Kidney tubule cell (primary cell): ENCODE data around the gene CAMK2B.

Experiments
- DNase-seq: peaks from one replicate; pipeline ENCODE4 v3.0.0-alpha.2; 2018; ENCODE audit warnings: low spot score

The CAMK2B gene

DNA sequence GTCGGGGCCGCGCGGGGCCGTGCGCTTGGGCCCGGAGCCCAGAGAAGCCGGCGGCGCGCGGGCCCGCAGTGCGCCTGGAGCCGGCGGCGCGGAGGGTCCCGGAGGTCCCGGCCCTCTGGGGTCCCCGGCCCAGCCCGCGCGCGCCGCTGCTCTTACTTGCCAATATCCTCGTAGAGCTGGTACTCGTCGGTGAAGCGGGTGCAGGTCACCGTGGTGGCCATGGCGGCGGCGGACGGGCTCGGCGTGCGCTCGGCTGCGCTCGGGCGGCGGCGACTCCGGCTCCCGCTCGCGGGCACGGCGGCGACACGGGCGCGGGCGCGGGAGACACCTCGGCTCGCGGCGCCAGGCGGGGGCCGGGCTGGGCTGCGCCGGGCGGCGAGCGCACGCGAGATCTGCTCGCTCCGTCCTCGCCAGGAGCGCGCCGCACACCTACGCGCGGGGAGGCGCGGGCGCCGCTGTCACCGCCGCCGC is at the start of gene CAMK2B:
Gene CAMK2B, minus strand, starts transcription at position 394 of the 471 bp plus-strand sequence. Its CDS starts 173 bp downstream, at position 221.
- no peak for DNase-seq

DNA sequence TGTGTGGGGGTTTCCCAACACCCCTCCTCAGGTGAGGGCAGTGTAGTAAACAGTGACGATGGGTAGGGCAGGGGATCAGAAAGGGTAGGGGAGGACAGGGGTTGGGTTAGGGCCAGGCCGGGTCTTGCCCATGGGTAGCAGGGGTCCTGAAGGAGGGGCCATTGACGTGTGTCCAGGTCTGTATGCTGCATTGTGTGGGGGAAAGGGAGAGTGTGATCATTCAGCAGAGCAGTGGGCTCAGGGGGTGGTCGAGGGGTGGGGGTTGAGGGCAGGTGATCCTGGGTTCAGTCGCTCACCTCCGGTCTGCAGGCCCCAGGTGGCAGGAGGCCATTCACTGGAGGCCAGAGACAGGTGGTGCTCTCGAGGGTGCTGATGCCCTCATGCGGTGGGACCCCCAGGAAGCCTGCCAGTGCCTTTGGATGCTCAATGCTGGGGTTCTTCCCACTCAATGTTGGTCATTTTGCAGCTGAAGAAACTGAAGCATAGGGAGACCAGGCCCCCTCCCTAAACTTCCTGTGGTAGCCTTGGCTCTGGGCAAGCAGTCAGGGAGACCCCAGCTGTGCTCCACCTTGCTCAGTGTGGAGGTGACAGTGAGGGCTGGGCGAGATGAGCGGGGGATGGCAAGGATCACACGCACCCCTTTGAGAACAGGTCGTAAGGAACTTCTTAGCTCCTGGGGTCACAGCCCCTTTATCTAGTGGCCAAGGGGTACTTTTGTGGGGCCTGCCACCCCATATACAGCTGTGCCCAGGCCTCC is 48.8 kb upstream of the CAMK2B start:
- DNase-seq: no peak

DNA sequence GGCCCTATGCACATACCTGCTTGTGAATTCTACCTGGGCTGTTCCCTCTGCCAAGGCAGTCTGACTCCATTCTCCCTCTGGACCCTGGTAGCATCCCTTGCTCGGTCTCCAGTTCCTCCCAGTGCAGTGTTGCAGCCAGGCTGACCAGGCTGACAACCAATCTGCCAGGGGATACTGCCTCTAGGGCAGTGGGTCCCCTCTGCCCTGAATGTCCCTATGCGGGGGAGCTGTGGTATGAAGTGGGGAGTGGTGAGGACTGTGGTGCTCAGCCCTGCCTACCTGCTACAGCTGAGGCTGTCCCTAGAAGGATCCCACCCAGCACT is 48.0 kb upstream of the CAMK2B start:
- DNase-seq: no peak

DNA sequence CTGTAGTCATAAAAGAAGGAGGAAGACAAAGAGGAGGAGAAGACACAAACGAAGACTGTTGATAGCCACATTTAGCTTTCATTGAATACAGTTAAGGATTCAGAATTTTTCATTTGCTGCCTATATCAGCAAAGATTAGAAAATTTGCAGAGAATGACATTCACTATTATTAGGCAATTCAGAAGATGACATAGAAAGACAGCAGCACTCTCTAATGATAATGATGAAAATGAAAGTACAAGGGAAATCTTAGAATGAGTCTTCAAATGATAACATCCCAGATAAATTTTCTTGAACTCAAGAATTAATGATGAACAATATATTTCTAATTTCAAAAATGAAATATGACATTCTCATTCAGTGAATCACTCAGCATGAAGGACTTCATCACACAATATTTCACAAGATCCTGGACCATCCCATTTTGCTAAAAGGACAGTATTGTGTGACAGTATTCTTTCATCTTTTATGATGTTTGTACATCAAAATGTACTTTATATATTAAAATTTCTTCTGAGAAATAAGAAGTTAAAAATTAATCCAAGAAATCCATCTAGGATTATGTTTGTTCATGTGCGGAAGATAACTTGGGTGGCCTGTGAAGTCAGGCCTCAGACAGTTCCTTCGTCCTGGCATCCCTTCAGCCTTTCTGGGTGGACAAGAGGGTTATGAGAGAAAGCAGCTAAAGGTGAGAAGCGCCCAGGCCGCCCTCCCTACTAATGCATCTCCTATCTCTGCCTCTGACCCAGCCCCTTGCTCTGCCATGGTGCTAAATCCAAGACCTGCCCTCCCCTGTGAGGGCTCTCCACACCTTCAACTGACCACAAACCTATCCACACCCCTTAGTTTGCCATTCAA is 47.4 kb upstream of the CAMK2B start:
- DNase-seq: no peak

DNA sequence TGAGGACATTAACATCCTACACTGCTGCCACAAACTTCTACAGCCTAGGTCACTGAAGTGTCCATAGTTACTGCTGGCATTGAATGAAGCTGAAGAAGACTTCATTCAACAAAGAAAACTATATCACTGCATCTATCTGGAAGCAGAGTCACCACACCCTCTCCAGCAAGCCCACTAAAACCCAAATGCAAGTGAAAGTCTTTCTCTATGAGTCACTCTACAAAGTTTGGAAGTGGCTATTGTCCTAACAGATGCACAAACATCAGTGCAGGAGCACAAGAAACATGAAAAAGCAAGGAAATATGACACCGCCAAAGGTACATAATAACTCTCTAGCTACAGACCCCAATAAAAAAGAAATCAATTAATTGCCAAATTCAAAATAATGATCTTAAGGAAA is 43.5 kb upstream of the CAMK2B start:
- no peak for DNase-seq

DNA sequence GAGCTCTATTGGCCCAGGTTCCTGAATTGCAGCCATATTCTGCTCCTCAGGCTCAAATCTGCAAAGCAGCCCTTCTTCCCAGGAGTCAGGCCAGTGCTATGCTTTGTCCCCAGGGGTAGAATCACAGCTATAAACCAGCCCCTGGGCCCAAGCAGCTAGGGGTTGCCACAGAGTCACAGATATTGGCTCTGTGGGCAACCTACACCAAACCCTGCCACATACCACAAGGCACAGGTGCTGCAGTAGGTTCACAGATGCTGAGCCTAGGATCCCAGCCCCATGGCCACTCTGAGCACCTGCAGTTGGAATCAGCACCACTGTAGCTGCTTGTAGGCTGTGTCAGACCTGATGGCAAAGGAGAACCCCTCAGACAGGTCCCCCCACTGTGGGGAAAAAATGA is 43.1 kb upstream of the CAMK2B start:
- DNase-seq: no peak

DNA sequence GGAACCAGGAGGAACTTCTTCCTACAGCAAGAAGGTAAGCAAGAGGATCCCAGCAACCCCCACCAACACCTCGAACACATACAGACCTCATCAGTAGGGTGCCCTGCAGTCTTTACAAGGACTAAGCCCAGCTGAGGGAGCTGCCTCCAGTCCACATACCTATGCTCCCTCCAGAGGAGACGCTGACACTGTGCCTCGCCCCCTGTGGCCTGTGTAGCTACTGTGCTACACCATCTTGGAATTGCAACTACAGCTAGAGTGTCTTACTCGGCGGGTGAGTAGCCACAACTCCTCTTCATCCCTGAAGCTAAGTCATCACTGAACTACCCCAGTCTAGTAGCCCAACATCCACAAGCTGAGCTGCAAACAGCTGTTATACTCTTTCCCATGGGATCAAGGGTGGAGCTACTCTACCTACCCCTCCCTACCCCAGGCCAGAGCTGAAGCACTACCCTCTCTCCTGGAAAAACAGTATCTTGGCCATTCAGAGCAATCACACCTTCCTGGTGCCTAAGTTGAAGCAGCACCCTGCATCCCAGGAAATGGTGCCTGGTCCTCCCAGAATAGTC is 42.2 kb upstream of the CAMK2B start:
- no peak for DNase-seq

DNA sequence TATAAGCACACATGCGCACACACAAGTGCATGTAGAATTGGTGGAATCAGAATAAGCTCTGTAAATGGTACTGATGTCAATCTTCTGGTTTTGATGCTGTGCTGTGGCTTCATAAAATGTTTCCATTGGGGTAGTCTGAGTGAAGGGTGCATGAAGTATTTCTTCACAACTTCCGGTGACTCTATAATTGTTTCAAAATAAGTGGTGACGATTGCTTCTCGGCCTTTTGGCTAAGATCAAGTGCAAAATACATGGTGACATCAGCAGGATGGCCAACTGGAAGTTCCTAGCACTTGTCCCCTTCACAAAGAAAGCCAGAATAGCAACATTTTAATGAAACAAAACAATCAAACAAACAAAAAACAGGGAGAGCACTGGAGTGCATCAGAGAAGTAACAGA is 41.6 kb upstream of the CAMK2B start:
- DNase-seq: no peak

DNA sequence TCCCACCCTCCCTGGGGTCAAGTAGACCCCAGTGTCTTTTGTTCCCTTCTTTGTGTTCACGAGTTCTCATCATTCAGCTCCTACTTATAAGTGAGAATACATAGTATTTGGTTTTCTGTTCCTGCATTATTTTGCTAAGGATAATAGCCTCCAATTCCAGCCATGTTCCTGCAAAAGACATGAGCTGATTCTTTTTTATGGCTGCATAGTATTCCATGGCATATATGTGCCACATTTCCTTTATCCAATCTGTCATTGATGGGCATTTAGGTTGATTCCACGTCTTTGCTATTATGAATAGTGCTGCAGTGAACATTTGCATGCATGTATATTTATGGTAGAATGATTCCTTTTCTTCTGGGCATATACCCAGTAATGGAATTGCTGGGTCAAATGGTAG is 28.3 kb upstream of the CAMK2B start:
- no peak for DNase-seq

DNA sequence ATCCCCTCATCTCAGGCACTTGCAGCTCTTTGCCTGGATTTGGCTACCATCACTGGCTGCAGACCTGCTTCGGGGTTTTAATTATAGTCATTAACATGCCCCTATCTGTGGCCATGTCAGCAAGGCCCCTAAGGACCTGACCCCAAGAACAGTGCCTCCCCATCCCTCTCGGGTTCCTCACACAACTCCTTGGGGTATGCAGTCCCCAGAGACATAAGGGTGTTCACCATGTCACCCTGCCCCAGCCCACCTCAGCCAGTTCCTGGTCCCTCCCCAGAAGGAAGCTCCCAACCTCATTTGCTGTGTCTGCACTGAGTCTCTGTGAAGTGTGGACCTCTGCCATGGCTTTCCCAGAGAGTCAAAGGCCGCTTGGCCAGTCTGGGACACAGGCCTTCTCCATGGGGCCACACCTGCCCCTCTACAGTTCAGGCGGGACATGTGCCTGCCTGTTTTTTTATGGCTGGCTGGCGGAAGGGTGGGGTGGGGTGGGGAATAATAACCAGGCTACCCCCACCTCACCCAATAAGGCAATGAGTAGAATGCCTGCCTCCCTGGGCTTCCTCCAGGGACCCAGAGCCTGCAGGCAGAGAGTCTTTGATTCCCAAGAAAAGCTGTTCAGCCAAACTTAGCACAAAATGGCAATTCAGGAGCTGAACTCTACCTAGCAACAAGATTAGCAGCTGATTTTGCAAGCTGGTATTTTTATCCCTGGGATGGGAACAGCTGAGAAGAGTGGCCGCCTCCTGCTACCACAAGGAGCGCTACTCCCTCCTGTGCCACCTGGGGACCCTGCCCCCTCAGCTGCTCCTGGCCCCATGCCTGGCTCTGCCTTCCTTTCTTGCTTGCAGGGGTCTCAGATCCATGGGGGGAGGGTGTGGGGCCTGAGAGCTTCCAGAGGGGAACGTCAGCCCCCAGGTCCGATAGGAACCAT is 23.7 kb upstream of the CAMK2B start:
- DNase-seq: no peak

DNA sequence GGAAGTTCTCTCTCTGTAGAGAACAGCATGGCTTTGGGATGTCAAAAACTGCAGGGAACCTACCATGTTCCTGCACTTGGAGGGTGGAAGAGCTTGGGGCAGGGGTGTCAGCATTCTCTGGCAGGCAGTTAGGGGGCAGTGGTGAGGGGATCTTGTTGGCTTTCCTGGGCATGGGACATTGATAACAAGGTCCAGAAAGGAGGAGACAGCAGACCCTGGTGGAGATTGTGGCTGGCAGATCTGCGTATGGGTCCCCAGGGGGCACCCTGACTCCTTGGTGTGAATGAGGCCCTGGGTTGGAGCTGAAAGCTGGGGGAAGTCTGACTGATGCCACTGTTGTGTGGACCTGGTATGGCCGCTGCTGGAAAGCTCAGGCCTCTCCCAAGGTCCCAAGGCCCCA is 22.9 kb upstream of the CAMK2B start:
- peak; percentile 36 for DNase-seq

DNA sequence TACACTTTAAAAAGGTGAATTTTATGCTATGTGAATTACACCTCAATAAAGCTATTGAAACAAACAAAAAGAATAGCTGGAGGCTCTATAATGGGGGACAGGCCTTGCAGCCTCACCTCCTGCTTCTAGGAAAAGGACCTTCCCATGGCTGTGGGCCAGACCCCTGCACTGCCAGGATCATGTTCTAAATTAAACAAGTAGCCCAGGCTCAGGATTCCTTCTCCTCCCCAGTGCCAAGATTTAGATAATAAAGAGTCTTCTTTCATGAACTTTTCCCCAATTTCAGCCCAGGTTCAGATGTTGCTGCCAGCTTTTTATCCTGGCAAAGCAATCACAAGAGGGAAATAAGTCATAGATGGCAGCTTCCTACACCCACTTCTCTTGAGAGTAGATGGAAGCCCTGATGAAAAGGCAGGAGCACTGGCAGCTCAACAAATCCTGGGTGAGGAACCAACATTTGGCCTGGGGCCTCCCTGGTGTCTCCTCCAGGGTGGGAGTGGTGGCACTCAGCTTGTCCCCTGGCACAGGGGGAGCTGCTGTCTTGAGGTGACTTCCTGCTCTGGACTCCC is 22.2 kb upstream of the CAMK2B start:
- no peak for DNase-seq

DNA sequence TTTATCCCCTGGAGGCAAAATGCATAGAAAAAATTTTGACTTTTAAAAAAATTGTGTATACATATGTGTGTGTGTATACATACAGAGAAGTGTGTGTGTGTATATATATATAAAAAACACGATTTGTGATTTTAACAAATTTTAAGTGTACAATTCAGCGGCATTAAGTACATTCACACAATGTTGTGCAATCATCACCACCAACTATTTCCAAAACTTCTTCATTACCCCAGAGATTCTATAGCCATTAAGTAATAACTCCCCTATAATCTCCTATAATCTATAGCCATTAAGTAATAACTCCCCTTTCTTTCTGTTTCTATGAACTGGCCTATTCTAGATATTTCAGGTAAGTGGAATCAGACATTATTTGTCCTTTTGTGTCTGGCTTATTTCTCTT is 20.7 kb upstream of the CAMK2B start:
- DNase-seq: no peak

DNA sequence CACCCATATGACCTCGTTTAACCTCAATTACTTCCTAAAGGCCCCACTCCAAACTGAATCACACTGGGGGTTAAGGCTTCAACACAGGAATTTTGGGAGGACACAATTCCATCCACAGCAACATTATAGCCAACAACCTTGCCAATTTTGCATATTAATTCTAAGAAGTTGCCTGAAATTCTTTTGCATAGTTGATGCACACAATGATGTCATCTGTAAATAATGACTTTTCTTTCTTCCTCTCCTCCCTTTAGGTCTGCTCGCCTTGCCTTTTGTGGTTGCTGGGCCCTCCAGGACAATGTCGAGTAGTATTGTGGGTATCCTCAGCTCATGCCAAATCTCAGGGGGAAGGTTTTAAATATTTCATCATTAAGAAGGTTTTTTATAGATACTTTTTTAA is 16.0 kb upstream of the CAMK2B start:
- DNase-seq: no peak

DNA sequence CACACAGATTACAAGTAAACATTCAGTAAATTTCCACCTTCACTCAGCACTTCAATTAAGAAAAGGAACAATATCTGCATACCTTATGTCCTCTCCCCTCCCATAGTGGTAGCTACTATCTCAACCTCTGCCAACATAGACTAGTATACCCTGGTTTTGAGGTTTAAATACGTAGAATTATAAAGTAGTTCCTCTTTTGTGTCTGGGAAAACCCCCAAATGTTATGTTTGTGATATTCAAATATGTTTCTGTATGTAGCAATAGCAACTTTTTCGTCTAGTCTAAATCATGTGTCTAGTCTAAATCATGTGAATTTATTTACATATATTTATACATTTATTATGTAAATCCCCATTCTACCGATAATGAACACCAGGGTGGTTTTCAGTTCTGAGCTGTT is 13.2 kb upstream of the CAMK2B start:
- no peak for DNase-seq

DNA sequence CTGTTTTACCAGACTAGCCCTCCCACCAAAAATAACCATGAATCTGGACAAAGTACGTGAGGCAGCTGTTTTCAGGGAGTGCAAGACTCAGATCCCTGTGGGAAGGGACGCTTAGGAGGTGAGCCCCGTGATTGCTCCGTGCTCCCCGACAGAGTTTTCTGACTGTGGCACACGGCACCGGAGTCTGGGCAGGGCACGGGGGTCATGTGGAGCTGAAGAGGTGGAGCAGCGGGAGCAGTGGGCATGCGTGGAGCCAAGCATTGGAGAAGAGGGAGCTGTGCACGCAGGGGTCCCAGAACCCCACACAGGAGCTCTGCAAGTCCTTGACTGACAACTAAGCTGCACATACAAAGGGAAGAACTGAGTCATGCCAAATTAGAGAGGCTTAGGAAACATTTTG is 11.1 kb upstream of the CAMK2B start:
- DNase-seq: no peak

DNA sequence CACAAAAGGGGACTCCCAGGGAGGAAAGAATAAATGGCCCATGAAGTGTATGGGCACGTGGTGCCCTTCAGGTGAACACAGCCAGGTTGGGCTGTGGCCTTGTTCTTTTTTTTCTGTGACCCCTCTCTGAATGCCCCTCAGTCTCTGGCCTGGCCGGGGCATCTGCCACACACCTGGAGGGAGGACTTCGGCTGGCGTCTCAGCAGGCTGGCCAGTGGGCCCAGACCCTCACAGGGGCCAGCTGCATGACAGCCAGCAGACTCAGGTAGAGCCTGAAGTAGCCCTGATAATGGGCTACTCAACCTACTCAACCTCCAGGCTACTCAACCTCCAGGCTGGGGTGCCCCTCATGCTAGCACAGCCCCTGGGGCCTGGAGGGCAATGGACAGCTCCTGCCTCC is 9.8 kb upstream of the CAMK2B start:
- DNase-seq: no peak

DNA sequence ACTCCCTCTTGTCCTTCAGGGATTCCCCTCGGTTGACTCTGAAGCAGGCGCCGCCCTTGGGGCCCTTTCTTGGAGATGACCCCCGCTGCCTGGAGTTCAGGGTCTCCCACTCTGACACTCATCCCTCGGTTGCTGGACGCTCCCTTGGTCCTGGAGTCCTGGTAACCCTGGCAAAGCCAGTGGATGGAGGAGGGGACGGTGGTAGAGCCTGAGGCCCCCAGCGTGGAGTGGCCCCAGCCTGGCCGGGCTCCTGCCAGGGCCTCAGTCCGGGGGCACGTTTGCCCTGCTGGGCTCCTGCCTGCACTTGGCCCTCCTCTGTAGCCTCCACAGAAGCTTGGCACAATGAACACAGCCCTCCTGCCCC is 9.3 kb upstream of the CAMK2B start:
- DNase-seq: no peak

DNA sequence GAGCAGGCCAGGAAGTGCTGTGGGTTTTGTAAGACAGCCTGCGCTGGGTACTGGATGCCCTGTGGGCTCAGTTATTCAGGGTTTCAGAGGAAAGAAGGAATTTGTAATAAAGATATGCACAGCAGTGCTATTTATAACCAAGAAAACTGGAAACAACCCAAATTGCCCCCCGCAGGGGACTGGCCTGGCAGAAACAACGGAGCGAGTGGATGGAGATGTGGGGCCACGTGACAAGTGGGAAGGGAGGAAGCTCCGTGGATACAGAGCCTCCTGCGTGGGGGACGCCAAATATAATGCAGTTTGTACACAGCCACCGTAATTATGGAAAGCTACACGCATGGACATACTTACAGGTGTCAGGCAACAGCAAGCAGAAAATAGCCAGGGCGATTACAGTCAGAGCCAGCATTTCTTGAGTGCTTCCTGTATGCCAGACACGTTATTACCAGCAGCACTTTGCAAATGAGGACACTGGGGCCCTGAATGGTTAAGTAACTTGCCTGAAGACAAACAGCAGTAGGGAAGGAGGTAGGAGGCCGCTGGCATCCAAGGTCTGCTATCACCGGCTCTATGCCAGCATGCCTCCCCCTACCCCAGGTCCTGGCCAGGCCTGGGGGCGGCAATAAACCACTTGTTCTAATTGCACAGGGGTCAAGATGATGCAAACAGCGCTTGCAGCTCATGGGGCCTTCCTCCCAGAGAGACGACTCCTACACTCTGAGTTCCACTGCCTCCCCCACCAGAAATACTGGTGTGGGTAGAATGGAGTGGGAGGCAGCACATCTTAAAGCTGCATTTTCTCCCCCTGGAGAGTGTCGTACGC is 8.7 kb upstream of the CAMK2B start:
- DNase-seq: no peak

DNA sequence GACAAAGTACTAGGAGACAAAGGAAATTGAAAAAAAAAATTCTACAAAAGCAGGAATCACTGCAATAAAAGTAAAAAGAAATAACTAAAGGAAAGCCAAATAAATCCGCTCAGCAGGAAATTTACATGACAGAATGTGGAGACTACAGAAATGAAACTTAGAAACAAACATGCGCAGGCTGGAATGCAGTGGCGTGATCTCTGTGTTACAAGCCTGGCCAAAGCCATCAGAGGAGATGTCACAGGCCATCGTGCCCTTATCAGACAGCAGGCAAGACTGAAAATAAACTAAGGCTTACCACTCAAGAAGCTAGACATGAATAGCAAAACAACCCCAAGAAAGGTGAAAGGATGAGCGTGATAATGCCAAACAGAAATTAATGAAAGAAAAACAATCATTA is 6.3 kb upstream of the CAMK2B start:
- DNase-seq: no peak

DNA sequence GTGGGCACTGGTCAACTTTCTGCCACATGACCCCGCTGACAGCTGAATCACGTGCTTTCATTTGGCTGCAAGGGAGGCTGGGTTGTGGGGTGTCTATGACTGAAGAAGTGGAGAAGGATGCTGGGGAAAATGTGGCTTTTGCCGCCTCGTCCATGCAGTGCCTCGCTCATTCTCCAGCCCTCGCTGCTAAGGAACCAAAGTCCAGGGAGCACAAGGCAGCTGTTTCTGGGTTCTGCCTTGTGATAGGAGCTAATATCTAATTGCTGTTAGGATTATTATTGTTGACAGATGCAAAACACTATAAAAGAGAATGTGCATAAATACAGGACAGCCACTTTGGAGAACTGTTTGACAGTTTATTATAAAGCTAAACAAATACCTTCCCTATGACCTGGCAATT is 4.9 kb upstream of the CAMK2B start:
- no peak for DNase-seq
